ENCODE results near the gene ANKRD53. TPM values are rescaled to one million over a fixed set of nuclear protein-coding genes. Genes with fewer than 3 reads are reported as not detected.

Gene ANKRD53
- total RNA-seq, 2 donors from 2014 or later = 4.7 to 10.2 TPM

DNA sequence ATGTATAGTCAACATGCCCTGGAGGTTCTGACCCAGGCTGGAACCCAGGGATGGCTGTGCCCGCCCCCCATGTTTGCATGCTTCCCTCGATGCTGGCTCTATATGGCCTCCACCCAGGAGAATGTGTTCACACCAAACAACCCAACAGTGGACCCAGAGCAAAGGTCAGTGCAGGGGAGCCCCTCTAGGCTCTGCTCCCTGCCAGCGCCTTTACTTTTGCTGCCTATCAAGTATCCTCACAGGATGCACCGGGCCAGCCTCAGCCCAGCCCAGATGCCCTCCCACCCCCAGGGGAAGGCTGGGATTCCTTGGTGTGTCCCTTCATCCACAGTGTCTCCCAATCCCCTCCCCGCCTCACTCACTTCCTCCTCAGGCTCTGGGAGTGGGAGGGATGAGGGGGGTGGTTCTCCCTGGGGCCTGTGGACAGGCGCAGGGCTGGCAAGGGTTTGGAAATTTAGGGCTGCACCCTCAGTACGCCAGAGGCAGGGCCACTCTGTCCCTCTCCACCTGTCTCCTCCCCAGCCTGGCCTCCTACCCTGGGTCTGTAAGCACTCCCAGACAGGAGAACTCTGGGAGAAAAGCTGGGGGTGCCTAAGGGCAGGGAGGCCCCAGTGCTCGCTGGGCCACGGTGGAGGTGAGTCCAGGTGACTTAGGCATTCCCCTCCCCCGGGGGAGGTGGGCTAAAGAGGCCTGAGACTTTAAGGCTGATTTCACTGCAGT, 40.4 kb upstream of the ANKRD53 start:
- Histone ChIP-seq H3K36me3 (replicated peaks in 1 of 2; ENCODE audit: insufficient read depth in 1 of 2, low read depth in 2 of 2) (no peaks in the 10 kb centered on the region), H3K27ac (no peak overlapping the region), H3K4me1 (no peaks in the 10 kb centered on the region), H3K9me3 (no peaks in the 10 kb centered on the region), H3K27me3 (no peaks in the 10 kb centered on the region), H3K4me3 (no peak overlapping the region)
- DNase-seq = peak in 1 of 4 donors; percentile 5
- 82 to 83% methylated on average over 7 to 10 of the region's 10 CpGs for WGBS, 2 donors
- no peak for TF ChIP-seq POLR2A (IDR thresholded peaks at IDR 0.05)
- TF ChIP-seq, protein P1, sequence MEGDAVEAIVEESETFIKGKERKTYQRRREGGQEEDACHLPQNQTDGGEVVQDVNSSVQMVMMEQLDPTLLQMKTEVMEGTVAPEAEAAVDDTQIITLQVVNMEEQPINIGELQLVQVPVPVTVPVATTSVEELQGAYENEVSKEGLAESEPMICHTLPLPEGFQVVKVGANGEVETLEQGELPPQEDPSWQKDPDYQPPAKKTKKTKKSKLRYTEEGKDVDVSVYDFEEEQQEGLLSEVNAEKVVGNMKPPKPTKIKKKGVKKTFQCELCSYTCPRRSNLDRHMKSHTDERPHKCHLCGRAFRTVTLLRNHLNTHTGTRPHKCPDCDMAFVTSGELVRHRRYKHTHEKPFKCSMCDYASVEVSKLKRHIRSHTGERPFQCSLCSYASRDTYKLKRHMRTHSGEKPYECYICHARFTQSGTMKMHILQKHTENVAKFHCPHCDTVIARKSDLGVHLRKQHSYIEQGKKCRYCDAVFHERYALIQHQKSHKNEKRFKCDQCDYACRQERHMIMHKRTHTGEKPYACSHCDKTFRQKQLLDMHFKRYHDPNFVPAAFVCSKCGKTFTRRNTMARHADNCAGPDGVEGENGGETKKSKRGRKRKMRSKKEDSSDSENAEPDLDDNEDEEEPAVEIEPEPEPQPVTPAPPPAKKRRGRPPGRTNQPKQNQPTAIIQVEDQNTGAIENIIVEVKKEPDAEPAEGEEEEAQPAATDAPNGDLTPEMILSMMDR (IDR thresholded peaks at IDR 0.05) = no peak
- no peak for ATAC-seq
- intact Hi-C loops (cut with DNase I) = no loop called here

DNA sequence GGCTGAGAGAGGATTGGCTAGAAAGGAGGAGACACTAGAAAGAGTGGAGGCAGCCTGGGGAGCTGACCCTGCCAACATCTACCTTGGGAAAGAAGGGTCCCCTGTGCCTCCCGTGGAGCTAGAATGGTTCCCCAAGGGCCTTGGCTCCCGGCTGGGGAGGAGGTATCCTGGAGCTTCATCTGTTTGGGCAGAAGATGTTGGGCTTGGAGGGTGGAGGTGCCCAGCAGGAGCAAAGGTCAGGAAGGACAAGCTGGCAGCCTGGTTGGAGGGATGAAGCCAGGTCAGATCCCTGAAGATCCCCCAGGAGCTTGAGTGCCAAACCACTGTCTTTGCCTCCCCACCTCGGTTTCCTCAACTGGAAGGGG, 39.9 kb upstream of the ANKRD53 start:
- H3K36me3 ChIP-seq (replicated peaks in 1 of 2; ENCODE audit: insufficient read depth in 1 of 2, low read depth in 2 of 2) = no peaks in the 10 kb centered on the region
- intact Hi-C loops (cut with DNase I) = no loop called here
- no peaks in the 10 kb centered on the region for H3K9me3 ChIP-seq
- 54 to 82% methylated on average over 2 to 3 of the region's 3 CpGs for WGBS, 2 donors
- H3K4me1 ChIP-seq = no peaks in the 10 kb centered on the region
- no peak overlapping the region for H3K4me3 ChIP-seq
- no peaks in the 10 kb centered on the region for H3K27me3 ChIP-seq
- ATAC-seq (no peak), DNase-seq (no peak)
- no peak overlapping the region for H3K27ac ChIP-seq
- no peak for TF ChIP-seq POLR2A (IDR thresholded peaks at IDR 0.05)
- TF ChIP-seq, protein P1 (IDR thresholded peaks at IDR 0.05) = no peak

DNA sequence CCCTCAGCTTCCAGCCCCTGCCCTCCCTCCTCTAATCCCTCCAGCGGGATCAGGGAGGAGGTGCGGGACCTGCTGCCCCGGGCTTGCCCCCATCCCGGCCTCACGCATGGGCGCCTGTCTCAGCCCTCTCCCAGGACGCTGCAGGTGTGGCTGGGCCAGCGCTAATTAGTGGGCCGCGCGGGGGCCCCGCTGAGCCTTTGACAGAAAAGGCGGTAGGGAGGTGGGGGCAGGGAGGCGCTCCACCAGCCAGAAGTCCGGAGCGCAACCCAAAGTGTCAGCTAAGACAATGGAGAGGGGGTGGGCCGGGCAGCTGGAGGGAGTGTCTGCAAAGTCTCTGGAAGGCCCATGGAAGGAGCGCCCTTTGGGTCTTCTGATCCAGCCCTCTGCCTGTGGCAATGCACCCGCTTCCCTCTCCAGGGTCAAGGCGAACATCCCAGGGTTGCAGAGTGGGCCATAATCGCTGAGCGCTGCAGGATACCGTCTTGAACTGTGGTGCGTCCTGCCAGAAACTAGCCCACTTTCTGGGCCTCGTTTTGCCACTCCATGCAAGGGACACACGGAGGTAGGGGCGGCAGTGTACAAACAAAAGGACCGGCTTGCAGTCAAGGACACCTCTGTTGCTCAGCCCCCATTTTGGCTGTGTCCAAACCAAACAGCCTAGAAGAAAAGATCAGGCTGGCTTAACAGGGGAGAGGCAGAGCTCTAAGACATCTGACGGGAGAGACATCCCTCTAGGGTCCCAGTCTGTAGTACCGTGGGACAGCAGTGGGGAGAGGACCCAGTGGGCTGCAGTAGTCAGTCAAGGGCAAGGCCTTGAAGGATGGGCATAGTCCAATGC, 39.2 kb upstream of the ANKRD53 start:
- Histone ChIP-seq H3K27me3 (no peaks in the 10 kb centered on the region), H3K4me1 (no peaks in the 10 kb centered on the region), H3K27ac (no peak overlapping the region), H3K9me3 (no peaks in the 10 kb centered on the region), H3K36me3 (replicated peaks in 1 of 2; ENCODE audit: insufficient read depth in 1 of 2, low read depth in 2 of 2) (no peaks in the 10 kb centered on the region), H3K4me3 (no peak overlapping the region)
- TF ChIP-seq, protein P1 (IDR thresholded peaks at IDR 0.05) = no peak
- no peak for TF ChIP-seq POLR2A (IDR thresholded peaks at IDR 0.05)
- intact Hi-C loops (cut with DNase I) = no loop called here
- ATAC-seq = no peak
- WGBS, 2 donors = 60 to 75% methylated on average over 20 to 29 of the region's 30 CpGs
- DNase-seq = no peak

DNA sequence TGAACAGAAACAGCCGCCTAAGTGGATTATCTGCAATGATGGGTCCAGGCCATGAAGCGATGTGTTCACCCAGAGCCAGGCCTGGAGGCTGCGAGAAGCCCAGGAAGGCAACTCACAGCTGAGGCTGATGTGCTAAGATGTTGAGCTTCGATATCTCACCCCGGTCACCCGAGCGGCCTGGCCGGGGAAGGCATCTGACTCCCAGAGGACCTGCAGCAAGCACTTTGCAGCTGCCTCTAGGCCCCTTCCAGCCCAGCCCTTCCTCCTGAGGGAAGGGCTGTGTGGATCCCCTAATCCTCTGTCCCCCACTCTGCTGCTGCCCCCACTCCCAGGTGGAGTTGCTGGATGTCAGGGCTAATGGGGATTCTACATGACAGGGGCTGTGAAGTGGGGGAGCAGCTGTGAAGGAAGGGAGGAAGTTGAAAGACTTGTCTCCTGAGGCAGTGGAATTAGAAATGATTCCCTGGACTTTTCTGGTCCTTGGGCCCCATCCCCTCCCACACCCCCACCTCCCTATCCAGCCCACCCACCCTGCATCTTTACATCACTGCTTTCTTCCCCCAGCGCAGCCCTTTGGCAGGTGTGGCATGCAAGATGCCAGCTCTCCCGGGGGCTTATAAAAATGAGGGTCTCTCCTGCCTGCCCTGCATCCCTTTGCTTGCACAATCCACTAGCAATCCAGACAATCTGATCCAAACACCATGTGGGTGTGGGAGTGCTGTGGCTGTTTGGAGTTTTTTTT, 38.4 kb upstream of the ANKRD53 start:
- Histone ChIP-seq H3K4me3 (no peak overlapping the region), H3K36me3 (replicated peaks in 1 of 2; ENCODE audit: insufficient read depth in 1 of 2, low read depth in 2 of 2) (no peaks in the 10 kb centered on the region), H3K9me3 (no peaks in the 10 kb centered on the region), H3K27me3 (no peaks in the 10 kb centered on the region), H3K4me1 (no peaks in the 10 kb centered on the region), H3K27ac (no peak overlapping the region)
- DNase-seq (no peak), ATAC-seq (no peak)
- intact Hi-C loops (cut with DNase I) = loop anchor here (10.0 kb wide), 1 partner anchor 145 kb away; the partner anchor contains the start of gene FIGLA
- 74 to 88% methylated on average over 5 to 10 of the region's 10 CpGs for WGBS, 2 donors
- TF ChIP-seq, protein P1 (IDR thresholded peaks at IDR 0.05) = no peak
- TF ChIP-seq POLR2A (IDR thresholded peaks at IDR 0.05) = no peak

All from body of pancreas (tissue), 4 donors.